OCI-LY3 (cell line): ENCODE results near the gene ELANE.

Experiments used
- H2AFZ ChIP-seq: fragments of 200-600, 300-600 bp; shearing (Covaris generic); 2 replicates; pipeline ENCODE4 v1.6.0; 2014; ENCODE audit warnings: antibody characterized with exemption, low read depth, low read length
- H3K27ac ChIP-seq: fragments of 200-600, 300-600 bp; sonication (generic); 2 replicates; pipeline ENCODE4 v1.5.1; 2014; ENCODE audit warnings: mild to moderate bottlenecking, low read length, moderate library complexity, mixed read lengths
- H3K27me3 ChIP-seq: fragments of 200-600, 300-600 bp; sonication (generic); 2 replicates; pipeline ENCODE4 v1.6.1; 2014; ENCODE audit warnings: low read depth, low read length, mixed read lengths
- H3K36me3 ChIP-seq: fragments of 200-600, 300-600 bp; sonication (generic); replicated peaks from 2 replicates; pipeline ENCODE3; 2014; ENCODE audit warnings: low read depth, low read length, mixed read lengths
- H3K4me1 ChIP-seq: fragments of 300-600, 200-600 bp; sonication (generic); 2 replicates; pipeline ENCODE4 v1.6.1; 2014; ENCODE audit warnings: low read length, mixed read lengths
- H3K4me2 ChIP-seq: fragments of 200-600, 300-600 bp; sonication (generic); 2 replicates; pipeline ENCODE4 v1.6.1; 2014; ENCODE audit warnings: low read length, mixed read lengths
- H3K4me3 ChIP-seq: fragments of 300-600, 200-600 bp; sonication (generic); 2 replicates; pipeline ENCODE4 v1.5.1; 2014; ENCODE audit warnings: antibody characterized with exemption, mild to moderate bottlenecking, low read length, moderate library complexity
- H3K79me2 ChIP-seq: fragments of 300-600, 200-600 bp; shearing (Covaris generic); 2 replicates; pipeline ENCODE4 v1.6.1; 2014; ENCODE audit warnings: mild to moderate bottlenecking, low read length, mixed read lengths
- H3K9ac ChIP-seq: fragments of 300-600, 200-600 bp; shearing (Covaris generic); 2 replicates; pipeline ENCODE4 v1.6.0; 2014; ENCODE audit warnings: mild to moderate bottlenecking, low read length, moderate library complexity
- H3K9me3 ChIP-seq: fragments of 200-600, 300-600 bp; shearing (Covaris generic); 2 replicates; pipeline ENCODE4 v1.6.1; 2014; ENCODE audit warnings: low read length, mixed read lengths; ENCODE audit not compliant: insufficient read depth
- H4K20me1 ChIP-seq: fragments of 200-600, 300-600 bp; sonication (generic); 2 replicates; pipeline ENCODE4 v1.6.1; 2016; ENCODE audit warnings: low read length, mixed read lengths; ENCODE audit not compliant: insufficient read depth
- EZH2phosphoT487 ChIP-seq: fragments of 200-600 bp; shearing (Covaris generic); IDR thresholded peaks from 2 replicates; pipeline ENCODE4 v1.6.1; 2018; ENCODE audit warnings: antibody characterized with exemption, mixed run types, low read depth
- TF ChIP-seq, protein P1 (sequence below): fragments of 200-600, 300-600 bp; sonication (generic); IDR thresholded peaks from 2 replicates; pipeline ENCODE4 v1.5.1; 2014; ENCODE audit warnings: antibody characterized with exemption, low read length, low read depth

Gene ELANE

DNA sequence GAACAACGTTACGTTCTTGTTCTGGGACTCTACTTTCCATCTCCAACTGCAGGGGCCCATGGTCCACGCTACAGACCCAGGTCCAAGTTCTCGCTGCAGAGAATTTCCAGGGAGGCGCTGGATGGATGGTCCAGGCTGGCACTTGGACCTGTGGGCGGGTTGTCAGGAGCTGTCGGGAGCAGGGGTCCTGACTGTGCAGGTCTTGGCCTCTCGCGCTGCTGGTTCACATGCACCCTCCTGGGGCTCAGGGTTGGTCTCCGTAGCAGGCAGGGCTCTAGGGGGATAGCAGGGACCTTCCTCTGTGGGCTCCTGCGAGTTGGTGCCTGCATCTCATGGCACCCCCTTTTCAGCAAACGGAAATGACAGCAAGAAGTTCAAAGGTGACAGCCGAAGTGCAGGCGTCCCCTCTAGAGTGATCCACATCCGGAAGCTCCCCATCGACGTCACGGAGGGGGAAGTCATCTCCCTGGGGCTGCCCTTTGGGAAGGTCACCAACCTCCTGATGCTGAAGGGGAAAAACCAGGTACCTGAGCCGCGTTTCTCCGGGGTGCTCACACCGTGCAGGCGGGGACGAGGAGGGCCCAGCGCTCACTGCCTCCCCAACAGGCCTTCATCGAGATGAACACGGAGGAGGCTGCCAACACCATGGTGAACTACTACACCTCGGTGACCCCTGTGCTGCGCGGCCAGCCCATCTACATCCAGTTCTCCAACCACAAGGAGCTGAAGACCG, 48.3 kb upstream of the ELANE start:
- Histone ChIP-seq H3K9me3 (no peaks in the 10 kb centered on the region), H3K36me3 (peaks cover 96% of the 10 kb centered on the region), H2AFZ (no peak overlapping the region), H3K4me1 (peaks cover 12% of the 10 kb centered on the region), H3K27ac (no peak overlapping the region), H3K27me3 (no peaks in the 10 kb centered on the region), H3K4me2 (no peak overlapping the region), H3K79me2 (peaks cover 100% of the 10 kb centered on the region), H3K4me3 (no peak overlapping the region), H3K9ac (no peak overlapping the region), H4K20me1 (peaks cover 100% of the 10 kb centered on the region)
- TF ChIP-seq, protein P1, sequence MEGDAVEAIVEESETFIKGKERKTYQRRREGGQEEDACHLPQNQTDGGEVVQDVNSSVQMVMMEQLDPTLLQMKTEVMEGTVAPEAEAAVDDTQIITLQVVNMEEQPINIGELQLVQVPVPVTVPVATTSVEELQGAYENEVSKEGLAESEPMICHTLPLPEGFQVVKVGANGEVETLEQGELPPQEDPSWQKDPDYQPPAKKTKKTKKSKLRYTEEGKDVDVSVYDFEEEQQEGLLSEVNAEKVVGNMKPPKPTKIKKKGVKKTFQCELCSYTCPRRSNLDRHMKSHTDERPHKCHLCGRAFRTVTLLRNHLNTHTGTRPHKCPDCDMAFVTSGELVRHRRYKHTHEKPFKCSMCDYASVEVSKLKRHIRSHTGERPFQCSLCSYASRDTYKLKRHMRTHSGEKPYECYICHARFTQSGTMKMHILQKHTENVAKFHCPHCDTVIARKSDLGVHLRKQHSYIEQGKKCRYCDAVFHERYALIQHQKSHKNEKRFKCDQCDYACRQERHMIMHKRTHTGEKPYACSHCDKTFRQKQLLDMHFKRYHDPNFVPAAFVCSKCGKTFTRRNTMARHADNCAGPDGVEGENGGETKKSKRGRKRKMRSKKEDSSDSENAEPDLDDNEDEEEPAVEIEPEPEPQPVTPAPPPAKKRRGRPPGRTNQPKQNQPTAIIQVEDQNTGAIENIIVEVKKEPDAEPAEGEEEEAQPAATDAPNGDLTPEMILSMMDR, result no peak
- no peak for TF ChIP-seq EZH2phosphoT487

DNA sequence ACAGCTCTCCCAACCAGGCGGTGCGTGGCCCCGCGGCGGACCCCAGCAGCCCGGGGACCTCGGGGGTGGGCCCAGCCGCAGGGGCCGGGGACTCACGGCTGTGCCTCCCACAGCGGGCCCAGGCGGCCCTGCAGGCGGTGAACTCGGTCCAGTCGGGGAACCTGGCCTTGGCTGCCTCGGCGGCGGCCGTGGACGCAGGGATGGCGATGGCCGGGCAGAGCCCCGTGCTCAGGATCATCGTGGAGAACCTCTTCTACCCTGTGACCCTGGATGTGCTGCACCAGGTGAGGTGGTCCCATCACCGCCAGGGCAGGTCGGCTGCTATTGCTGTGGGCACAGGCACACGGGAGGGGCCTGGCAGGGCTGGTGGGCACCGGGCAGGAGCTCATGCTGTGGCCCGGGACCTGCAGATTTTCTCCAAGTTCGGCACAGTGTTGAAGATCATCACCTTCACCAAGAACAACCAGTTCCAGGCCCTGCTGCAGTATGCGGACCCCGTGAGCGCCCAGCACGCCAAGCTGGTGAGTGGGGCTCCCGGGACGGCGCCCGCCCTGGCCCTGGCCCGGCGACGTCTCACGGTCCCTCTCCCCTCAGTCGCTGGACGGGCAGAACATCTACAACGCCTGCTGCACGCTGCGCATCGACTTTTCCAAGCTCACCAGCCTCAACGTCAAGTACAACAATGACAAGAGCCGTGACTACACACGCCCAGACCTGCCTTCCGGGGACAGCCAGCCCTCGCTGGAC, 47.5 kb upstream of the ELANE start:
- Histone ChIP-seq H3K36me3 (peaks cover 92% of the 10 kb centered on the region), H2AFZ (no peak overlapping the region), H3K4me3 (no peak overlapping the region), H3K79me2 (peaks cover 96% of the 10 kb centered on the region), H3K27ac (no peak overlapping the region), H3K4me1 (peaks cover 4% of the 10 kb centered on the region), H4K20me1 (peaks cover 97% of the 10 kb centered on the region), H3K4me2 (no peak overlapping the region), H3K9ac (no peak overlapping the region), H3K9me3 (no peaks in the 10 kb centered on the region), H3K27me3 (no peaks in the 10 kb centered on the region)
- TF ChIP-seq EZH2phosphoT487, result no peak
- TF ChIP-seq, protein P1, result no peak

DNA sequence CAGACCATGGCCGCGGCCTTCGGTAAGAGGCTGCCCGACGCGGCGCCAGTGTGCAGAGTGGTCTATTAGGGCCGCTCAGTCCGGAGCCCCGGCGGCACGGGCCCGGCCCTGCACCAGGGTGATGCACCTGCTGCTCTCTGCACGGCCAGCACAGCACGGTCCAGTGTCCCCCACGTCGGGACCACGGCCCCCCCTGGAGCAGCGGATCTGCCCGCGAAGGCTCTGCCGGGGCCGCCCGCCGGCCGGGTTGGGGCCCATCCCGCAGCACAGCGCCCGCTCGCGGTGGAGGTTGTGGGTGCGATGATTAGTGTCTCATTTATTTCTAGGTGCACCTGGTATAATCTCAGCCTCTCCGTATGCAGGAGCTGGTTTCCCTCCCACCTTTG, 46.9 kb upstream of the ELANE start:
- H2AFZ ChIP-seq, result no peak overlapping the region
- peaks cover 2% of the 10 kb centered on the region; the same call in 1 of the 2 replicates for H3K4me1 ChIP-seq
- H3K27me3 ChIP-seq, result no peaks in the 10 kb centered on the region
- TF ChIP-seq EZH2phosphoT487, result no peak
- TF ChIP-seq, protein P1, result 0 out of 2 replicates have a peak, but pooled peaks have one; percentile 12
- H4K20me1 ChIP-seq, result peaks cover 97% of the 10 kb centered on the region
- no peak overlapping the region for H3K27ac ChIP-seq
- H3K9me3 ChIP-seq, result no peaks in the 10 kb centered on the region
- peaks cover 95% of the 10 kb centered on the region for H3K36me3 ChIP-seq
- no peak overlapping the region for H3K4me3 ChIP-seq
- H3K79me2 ChIP-seq, result peaks cover 94% of the 10 kb centered on the region
- H3K4me2 ChIP-seq, result no peak overlapping the region
- no peak overlapping the region for H3K9ac ChIP-seq
